Measurements from ENCODE around the gene TMEM184A. TPM values are rescaled to one million over a fixed set of nuclear protein-coding genes. Genes with fewer than 3 reads are reported as not detected.

Gene TMEM184A
- polyA plus RNA-seq, 4 donors = 3.5 to 11.5 (median 6.8) TPM

GRCh38 chr7:1569016-1569415, 13.0 kb upstream of the TMEM184A start:
- no peak for DNase-seq (ENCODE audit: low read depth in 4 of 4, low spot score in 2 of 4)

- DNase-seq (ENCODE audit: low read depth in 4 of 4, low spot score in 2 of 4) = no peak
Measured at GRCh38 chr7:1567896-1568510, 12.0 kb upstream of the TMEM184A start.

- DNase-seq (ENCODE audit: low read depth in 4 of 4, low spot score in 2 of 4) = no peak
Measured at GRCh38 chr7:1567049-1567771, 11.2 kb upstream of the TMEM184A start.

GRCh38 chr7:1566687-1567048, 10.7 kb upstream of the TMEM184A start:
- no peak for DNase-seq (ENCODE audit: low read depth in 4 of 4, low spot score in 2 of 4)

- DNase-seq (ENCODE audit: low read depth in 4 of 4, low spot score in 2 of 4) = no peak
Measured at GRCh38 chr7:1564603-1565022, 8.6 kb upstream of the TMEM184A start.

- no peak for DNase-seq (ENCODE audit: low read depth in 4 of 4, low spot score in 2 of 4)
Measured at GRCh38 chr7:1563981-1564602, 8.1 kb upstream of the TMEM184A start.

GRCh38 chr7:1562597-1563051, 6.6 kb upstream of the TMEM184A start:
- no peak for DNase-seq (ENCODE audit: low read depth in 4 of 4, low spot score in 2 of 4)

- no peak for DNase-seq (ENCODE audit: low read depth in 4 of 4, low spot score in 2 of 4)
Measured at GRCh38 chr7:1562116-1562515, 6.1 kb upstream of the TMEM184A start.

- DNase-seq (ENCODE audit: low read depth in 4 of 4, low spot score in 2 of 4) = no peak
Measured at GRCh38 chr7:1561036-1561940, 5.3 kb upstream of the TMEM184A start.

GRCh38 chr7:1560620-1561031, 4.6 kb upstream of the TMEM184A start:
- no peak for DNase-seq (ENCODE audit: low read depth in 4 of 4, low spot score in 2 of 4)

GRCh38 chr7:1559626-1560590, 3.9 kb upstream of the TMEM184A start:
- DNase-seq (ENCODE audit: low read depth in 4 of 4, low spot score in 2 of 4) = no peak

- no peak for DNase-seq (ENCODE audit: low read depth in 4 of 4, low spot score in 2 of 4)
Measured at GRCh38 chr7:1558841-1559625, 3.0 kb upstream of the TMEM184A start.

- DNase-seq (ENCODE audit: low read depth in 4 of 4, low spot score in 2 of 4) = no peak
Measured at GRCh38 chr7:1558181-1558811, 2.3 kb upstream of the TMEM184A start.

GRCh38 chr7:1557771-1558170, 1.8 kb upstream of the TMEM184A start:
- no peak for DNase-seq (ENCODE audit: low read depth in 4 of 4, low spot score in 2 of 4)

- DNase-seq (ENCODE audit: low read depth in 4 of 4, low spot score in 2 of 4) = no peak
Measured at GRCh38 chr7:1557006-1557405, 1.0 kb upstream of the TMEM184A start.

- DNase-seq (ENCODE audit: low read depth in 4 of 4, low spot score in 2 of 4) = peak in 1 of 4 donors; percentile 60
Measured at GRCh38 chr7:1555046-1555812, 776 bp downstream of the TMEM184A start.

GRCh38 chr7:1554333-1555045, 1.5 kb downstream of the TMEM184A start:
- DNase-seq (ENCODE audit: low read depth in 4 of 4, low spot score in 2 of 4) = no peak

All from left renal cortex interstitium (tissue), 4 donors.